Fibroblast of the conjunctiva (primary cell): ENCODE data around the gene SPATA18.
A peak's percentile ranks its signal among the peaks of the same experiment; 100 is the strongest.

ENCODE experiments used
- DNase-seq: peaks from one replicate; pipeline ENCODE4 v3.0.0-alpha.2; 2010; ENCODE audit warnings: low read depth

Gene SPATA18

GRCh38 chr4:52051213-52051614 is at the start of gene SPATA18:
TSS of gene SPATA18 (plus strand) at chr4:52051304. CDS start at chr4:52051705, 401 bp downstream.
- DNase-seq, result no peak

- no peak for DNase-seq
Observed at GRCh38 chr4:52001616-52002015, 49.5 kb upstream of the SPATA18 start.

GRCh38 chr4:52004414-52004813 is 46.7 kb upstream of the SPATA18 start:
- no peak for DNase-seq

- no peak for DNase-seq
Observed at GRCh38 chr4:52005604-52006273, 45.4 kb upstream of the SPATA18 start.

GRCh38 chr4:52006887-52007286 is 44.2 kb upstream of the SPATA18 start:
- no peak for DNase-seq

GRCh38 chr4:52010986-52011385 is 40.1 kb upstream of the SPATA18 start:
- no peak for DNase-seq

GRCh38 chr4:52012651-52013050 is 38.5 kb upstream of the SPATA18 start:
- DNase-seq, result no peak

- no peak for DNase-seq
Observed at GRCh38 chr4:52014903-52015302, 36.2 kb upstream of the SPATA18 start.

- no peak for DNase-seq
Observed at GRCh38 chr4:52015366-52015765, 35.7 kb upstream of the SPATA18 start.

- DNase-seq, result no peak
Observed at GRCh38 chr4:52016981-52017380, 34.1 kb upstream of the SPATA18 start.

- DNase-seq, result no peak
Observed at GRCh38 chr4:52017814-52018213, 33.3 kb upstream of the SPATA18 start.

- no peak for DNase-seq
Observed at GRCh38 chr4:52019936-52020657, 31.0 kb upstream of the SPATA18 start, which contains the start of gene LRRC66. TSS of gene LRRC66 (minus strand) at chr4:52020363. CDS start at chr4:52017613, 2,750 bp downstream.

- DNase-seq, result peak; percentile 28
Observed at GRCh38 chr4:52028970-52029369, 22.1 kb upstream of the SPATA18 start.

GRCh38 chr4:52032005-52032404 is 19.1 kb upstream of the SPATA18 start:
- DNase-seq, result no peak

GRCh38 chr4:52035190-52035589 is 15.9 kb upstream of the SPATA18 start:
- DNase-seq, result no peak

- no peak for DNase-seq
Observed at GRCh38 chr4:52036886-52037530, 14.1 kb upstream of the SPATA18 start.

- no peak for DNase-seq
Observed at GRCh38 chr4:52037689-52038102, 13.4 kb upstream of the SPATA18 start.

GRCh38 chr4:52038103-52038912 is 12.8 kb upstream of the SPATA18 start, which contains the start of gene SGCB:
TSS of gene SGCB (minus strand) at chr4:52038299. CDS start at chr4:52038259, 40 bp downstream.
- DNase-seq, result no peak

GRCh38 chr4:52045028-52045427 is 6.1 kb upstream of the SPATA18 start:
- no peak for DNase-seq

- DNase-seq, result no peak
Observed at GRCh38 chr4:52049266-52049665, 1.8 kb upstream of the SPATA18 start.

GRCh38 chr4:52051615-52052474 is 741 bp downstream of the SPATA18 start:
- DNase-seq, result peak; percentile 74
